Omental fat pad (tissue), 4 donors: ENCODE measurements around the gene UBL4B. TPM values are rescaled to one million over a fixed set of nuclear protein-coding genes. Genes with fewer than 3 reads are reported as not detected.

Experiments used
- ATAC-seq: fragments of 150-250 bp; one replicate; pipeline ENCODE4 v1.9.1; 2016; ENCODE audit warnings: mild to moderate bottlenecking, moderate library complexity; ENCODE audit not compliant: low FRiP score
- DNase-seq: peaks from one replicate; pipeline ENCODE4 v3.0.0-alpha.2; 2019; ENCODE audit warnings: low spot score
- CTCF ChIP-seq, 3 donors: fragments of 450-650 bp; IDR thresholded peaks; one replicate each; pipeline ENCODE4 v1.5.1; 2016 to 2017; ENCODE audit warnings: antibody characterized with exemption in 3 of 3, mild to moderate bottlenecking in 3 of 3, moderate library complexity in 2 of 3
- total RNA-seq, 4 donors: library from RNA; depleted of rRNA; stranded (reverse); fragments of >200 nt; gene quantifications; one replicate each; pipeline ENCODE4 v1.1.0, GENCODE V29; 2016

UBL4B gene
- total RNA-seq, 4 donors from 2014 or later = 0.46 to 0.63 TPM; not detected in 2

- ATAC-seq = no peak
- TF ChIP-seq CTCF (IDR thresholded peaks at IDR 0.05) = no peak
- DNase-seq = no peak
Observed at GRCh38 chr1:110161165-110161564, 48.9 kb downstream of the UBL4B start.

- DNase-seq = no peak
- no peak for ATAC-seq
- TF ChIP-seq CTCF (IDR thresholded peaks at IDR 0.05) = no peak
Observed at GRCh38 chr1:110161849-110162248, 49.6 kb downstream of the UBL4B start.

Other genes starting within 250 kb of the UBL4B start
- gene CSF1, start 201.6 kb upstream of the UBL4B start, total RNA-seq = 100 to 1,000 TPM; 103 to 158 (median 118) TPM
- 100 to 1,000 TPM in 2 of 4 donors, 10 to 100 TPM in 2; 76.0 to 107 (median 95.8) TPM for gene AHCYL1, start 127.7 kb upstream of the UBL4B start, total RNA-seq
- 10 to 100 TPM; 36.7 to 50.7 (median 46.1) TPM for gene STRIP1, start 77.8 kb upstream of the UBL4B start, total RNA-seq
- not detected for gene ALX3, start 41.8 kb upstream of the UBL4B start, total RNA-seq
- gene SLC6A17, start 38.1 kb downstream of the UBL4B start, total RNA-seq = under 1 TPM in 3 of 4 donors, not detected in 1; 0.06 to 0.19 (median 0.12) TPM
- gene KCNC4, start 97.9 kb downstream of the UBL4B start, total RNA-seq = 10 to 100 TPM in 1 of 4 donors, 1 to 10 TPM in 3; 4.4 to 12.0 (median 6.7) TPM
- 10 to 100 TPM; 28.7 to 55.0 (median 35.1) TPM for gene RBM15, start 226.9 kb downstream of the UBL4B start, total RNA-seq